Common myeloid progenitor, CD34-positive (primary cell): ENCODE results near the gene STK32B.

Experiments
- CTCF ChIA-PET: fragments of 350-600 bp; sonication (Branson Sonifier 250); formaldehyde crosslinking; loops from one replicate; lab custom pipeline; 2021; ENCODE audit warnings: antibody characterized with exemption; lab: Charles Lee
- POLR2A ChIA-PET: fragments of 350-600 bp; sonication (Branson Sonifier 250); formaldehyde crosslinking; loops from one replicate; lab custom pipeline; 2021; ENCODE audit warnings: antibody characterized with exemption; lab: Charles Lee
- DNase-seq, 3 donors: peaks; one replicate each; pipeline versions ENCODE4 v3.0.0 to v3.0.0-alpha.2; 2013
- H3K27ac ChIP-seq, 2 experiments: 1 replicate in 1 of 2; 2 replicates in 1 of 2; pipeline ENCODE4 v1.7.0; 2013; ENCODE audit warnings: inconsistent platforms in 2 of 2, low read length in 2 of 2, mild to moderate bottlenecking in 2 of 2, low read depth in 1 of 2, moderate library complexity in 1 of 2; ENCODE audit not compliant: severe bottlenecking in 2 of 2, insufficient read depth in 1 of 2, poor library complexity in 1 of 2
- H3K27me3 ChIP-seq, 5 experiments: replicated peaks in 2 of 5; 1 replicate in 3 of 5; 2 replicates in 2 of 5; pipeline versions ENCODE4 v1.6.1 to v1.7.0; 2013; ENCODE audit warnings: low read length in 4 of 5, mild to moderate bottlenecking in 2 of 5, moderate library complexity in 2 of 5, inconsistent platforms in 1 of 5; ENCODE audit not compliant: insufficient read depth in 5 of 5, control insufficient read depth in 4 of 5
- H3K36me3 ChIP-seq, 4 experiments: 1 replicate in 2 of 4; 2 replicates in 2 of 4; pipeline versions ENCODE4 v1.6.1 to v1.7.0; 2013; ENCODE audit warnings: low read length in 3 of 4, control low read depth in 1 of 4, mild to moderate bottlenecking in 1 of 4; ENCODE audit not compliant: control insufficient read depth in 4 of 4, insufficient read depth in 4 of 4
- H3K4me1 ChIP-seq, 4 experiments: 1 replicate in 3 of 4; 2 replicates in 1 of 4; pipeline versions ENCODE4 v1.6.1 to v1.7.1; 2013; ENCODE audit warnings: low read length in 3 of 4, mild to moderate bottlenecking in 3 of 4, control low read depth in 1 of 4, inconsistent platforms in 1 of 4, moderate library complexity in 1 of 4; ENCODE audit not compliant: control insufficient read depth in 4 of 4, insufficient read depth in 4 of 4; ENCODE audit errors: control extremely low read depth in 1 of 4
- H3K4me3 ChIP-seq, 7 experiments: 1 replicate in 4 of 7; 2 replicates in 3 of 7; pipeline versions ENCODE4 v1.5.1 to v1.7.0; 2013; ENCODE audit warnings: mild to moderate bottlenecking in 7 of 7, low read length in 6 of 7, moderate library complexity in 6 of 7, inconsistent platforms in 2 of 7, low read depth in 2 of 7, control low read depth in 1 of 7; ENCODE audit not compliant: insufficient read depth in 4 of 7, control insufficient read depth in 1 of 7; ENCODE audit errors: extremely low read depth in 1 of 7
- H3K9me3 ChIP-seq, 5 experiments: 1 replicate in 4 of 5; 2 replicates in 1 of 5; pipeline versions ENCODE4 v1.6.1 to v1.7.1; 2013; ENCODE audit warnings: low read length in 4 of 5, mild to moderate bottlenecking in 2 of 5, inconsistent platforms in 1 of 5, low read depth in 1 of 5, moderate library complexity in 1 of 5; ENCODE audit not compliant: control insufficient read depth in 4 of 5, insufficient read depth in 2 of 5; ENCODE audit errors: control extremely low read depth in 1 of 5
- WGBS: methylation state at CpG from one replicate; pipeline ENCODE4 v1.1.5; 2013; ENCODE audit not compliant: insufficient coverage; 5-methylcytosine and 5-hydroxymethylcytosine counted together

STK32B gene

DNA sequence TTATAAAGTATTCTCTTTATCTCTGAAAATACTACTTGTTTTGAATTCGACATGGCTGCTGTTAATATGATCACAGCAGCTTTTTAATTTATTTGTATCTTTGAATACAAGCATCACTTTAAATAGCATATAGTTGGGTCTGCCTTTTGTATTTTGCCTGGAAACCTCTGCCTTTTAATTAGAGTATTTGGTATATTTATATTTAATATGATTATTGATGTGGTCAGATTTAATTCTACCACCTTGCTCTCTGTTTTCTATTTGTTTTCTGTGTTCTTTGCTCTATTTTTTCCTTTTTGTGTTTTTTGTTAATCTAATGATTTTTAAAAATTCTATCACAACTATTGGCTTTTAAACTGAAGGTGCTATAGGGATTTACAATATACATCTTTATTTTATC, 21.7 kb downstream of the STK32B start:
- Histone ChIP-seq H3K9me3 (peaks cover 3 to 28% (median 7%) of the 10 kb centered on the region in 5 experiments), H3K27ac (no peak overlapping the region), H3K36me3 (peaks cover 0 to 2% (median 0%) of the 10 kb centered on the region in 4 experiments), H3K4me1 (no peaks in the 10 kb centered on the region), H3K4me3 (no peak overlapping the region), H3K27me3 (no peaks in the 10 kb centered on the region)
- POLR2A ChIA-PET, result no interaction called here
- CTCF ChIA-PET, result no interaction called here
- WGBS, result no CpG with 5 or more reads among the region's 1 CpG
- no peak for DNase-seq

DNA sequence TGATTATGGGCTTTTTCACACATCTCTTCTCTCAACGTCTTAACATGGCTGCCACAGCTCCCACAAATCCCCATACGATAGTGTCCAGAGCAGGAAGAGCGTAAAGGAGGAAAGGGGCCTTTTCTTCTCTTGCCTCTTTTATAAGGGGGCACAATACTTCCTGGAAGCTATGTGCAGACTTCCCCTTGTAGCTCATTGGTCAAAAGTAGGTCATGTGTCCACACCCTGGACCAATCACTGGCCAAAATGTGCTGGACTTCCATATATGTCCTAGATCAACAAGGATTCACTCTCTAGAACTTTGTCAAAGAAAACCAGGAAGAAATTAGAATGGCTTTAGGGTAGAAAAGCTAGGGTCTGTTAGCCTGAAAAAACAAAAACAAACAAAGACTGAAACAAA, 26.7 kb downstream of the STK32B start:
- Histone ChIP-seq H3K4me3 (no peak overlapping the region), H3K27ac (no peak overlapping the region), H3K9me3 (peaks cover 2 to 42% (median 5%) of the 10 kb centered on the region in 5 experiments), H3K4me1 (no peaks in the 10 kb centered on the region), H3K36me3 (peaks cover 0 to 2% (median 0%) of the 10 kb centered on the region in 4 experiments), H3K27me3 (no peaks in the 10 kb centered on the region)
- 100% methylated on average over 1 of the region's 3 CpGs for WGBS
- ChIA-PET CTCF (interaction anchor here (1.5 kb wide), 1 partner anchor 25 kb away, joined by 3 read pairs; no protein-coding TSS in a partner anchor), POLR2A (no interaction called here)
- DNase-seq, result no peak

DNA sequence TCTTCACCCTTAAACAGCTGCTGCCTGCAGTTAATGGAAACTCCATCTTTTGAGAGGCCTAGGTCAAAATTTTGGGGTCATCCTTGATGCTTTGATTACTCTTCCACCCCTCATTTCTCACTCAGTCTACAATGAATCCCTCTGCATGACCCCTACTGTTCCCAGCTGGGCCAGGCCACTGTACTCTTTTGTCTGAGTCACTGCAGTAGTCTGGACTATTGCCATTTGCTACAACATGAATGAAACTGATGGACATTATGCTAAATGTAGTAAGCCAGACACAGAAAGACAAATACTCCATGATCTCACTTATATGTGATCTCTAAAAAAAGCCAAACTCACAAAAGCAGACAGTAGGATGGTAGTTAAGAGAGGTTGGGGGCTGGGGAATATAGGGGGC, 28.3 kb downstream of the STK32B start:
- POLR2A ChIA-PET, result no interaction called here
- CTCF ChIA-PET, result no interaction called here
- H3K4me1 ChIP-seq, result no peaks in the 10 kb centered on the region
- peaks cover 0 to 2% (median 0%) of the 10 kb centered on the region in 4 experiments for H3K36me3 ChIP-seq
- no peak overlapping the region for H3K27ac ChIP-seq
- no peak overlapping the region for H3K4me3 ChIP-seq
- peaks cover 2 to 49% (median 6%) of the 10 kb centered on the region in 5 experiments for H3K9me3 ChIP-seq
- H3K27me3 ChIP-seq, result no peaks in the 10 kb centered on the region
- no peak for DNase-seq

DNA sequence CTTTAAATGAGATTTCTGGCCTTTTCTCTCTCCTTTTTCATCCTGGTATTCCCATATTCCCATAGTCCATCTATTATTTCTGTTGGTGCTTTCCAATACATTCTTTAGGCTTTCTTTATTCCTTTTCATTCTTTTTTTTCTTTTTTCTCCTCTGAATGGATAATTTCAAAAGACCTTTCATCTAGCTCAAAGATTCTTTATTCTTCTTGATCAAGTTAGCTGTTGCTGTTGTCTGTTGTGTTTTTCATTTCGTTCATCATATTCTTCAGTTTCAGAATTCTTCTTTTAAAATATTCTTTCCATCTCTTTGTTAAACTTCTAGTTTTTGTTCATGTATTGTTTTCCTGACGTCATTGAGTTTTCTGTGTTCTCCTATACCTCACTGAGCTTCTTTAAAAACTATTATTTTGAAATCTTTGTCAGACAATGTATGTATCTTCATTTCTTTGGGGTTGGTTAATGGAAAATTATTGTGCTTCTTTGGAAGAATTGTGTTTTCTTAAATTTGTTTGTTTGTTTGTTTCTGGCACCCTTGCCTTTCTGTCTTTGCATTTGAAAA, 30.2 kb downstream of the STK32B start:
- no peak overlapping the region for H3K27ac ChIP-seq
- no peaks in the 10 kb centered on the region for H3K4me1 ChIP-seq
- POLR2A ChIA-PET, result interaction anchor here (0.6 kb wide), 1 partner anchor 313 kb away, joined by 5 read pairs; no protein-coding TSS in a partner anchor
- CTCF ChIA-PET, result no interaction called here
- H3K36me3 ChIP-seq, result peaks cover 0 to 2% (median 0%) of the 10 kb centered on the region in 4 experiments
- H3K4me3 ChIP-seq, result no peak overlapping the region
- H3K27me3 ChIP-seq, result no peaks in the 10 kb centered on the region
- DNase-seq, result peak in 2 of 3 donors; percentile 6 to 17
- H3K9me3 ChIP-seq, result peaks cover 5 to 61% (median 11%) of the 10 kb centered on the region in 5 experiments
- WGBS, result no CpG with 5 or more reads among the region's 2 CpGs

DNA sequence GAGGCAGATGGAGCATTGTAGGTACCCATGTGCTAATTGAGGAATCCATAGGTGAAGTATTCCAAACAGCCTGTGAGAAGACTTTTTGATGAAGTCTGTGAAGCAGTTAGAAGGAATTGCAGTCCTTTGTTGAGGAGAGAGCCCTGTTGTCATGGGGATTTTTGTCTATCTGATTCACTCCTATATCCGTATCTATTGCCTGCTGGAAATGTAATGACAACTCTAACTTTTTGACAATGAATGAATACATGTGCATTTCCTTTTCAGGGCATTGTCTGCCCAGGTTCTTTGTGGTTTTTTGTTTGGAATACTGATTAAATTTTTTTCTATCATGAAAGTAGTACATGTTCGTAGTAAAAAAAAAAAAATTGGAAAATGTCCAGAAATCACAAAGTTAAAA, 31.1 kb downstream of the STK32B start:
- Histone ChIP-seq H3K36me3 (peaks cover 0 to 2% (median 0%) of the 10 kb centered on the region in 4 experiments), H3K4me3 (no peak overlapping the region), H3K4me1 (no peaks in the 10 kb centered on the region), H3K27ac (no peak overlapping the region), H3K27me3 (no peaks in the 10 kb centered on the region), H3K9me3 (peaks cover 5 to 62% (median 11%) of the 10 kb centered on the region in 5 experiments)
- POLR2A ChIA-PET, result no interaction called here
- CTCF ChIA-PET, result no interaction called here
- WGBS, result no CpG with 5 or more reads among the region's 2 CpGs
- DNase-seq, result no peak

DNA sequence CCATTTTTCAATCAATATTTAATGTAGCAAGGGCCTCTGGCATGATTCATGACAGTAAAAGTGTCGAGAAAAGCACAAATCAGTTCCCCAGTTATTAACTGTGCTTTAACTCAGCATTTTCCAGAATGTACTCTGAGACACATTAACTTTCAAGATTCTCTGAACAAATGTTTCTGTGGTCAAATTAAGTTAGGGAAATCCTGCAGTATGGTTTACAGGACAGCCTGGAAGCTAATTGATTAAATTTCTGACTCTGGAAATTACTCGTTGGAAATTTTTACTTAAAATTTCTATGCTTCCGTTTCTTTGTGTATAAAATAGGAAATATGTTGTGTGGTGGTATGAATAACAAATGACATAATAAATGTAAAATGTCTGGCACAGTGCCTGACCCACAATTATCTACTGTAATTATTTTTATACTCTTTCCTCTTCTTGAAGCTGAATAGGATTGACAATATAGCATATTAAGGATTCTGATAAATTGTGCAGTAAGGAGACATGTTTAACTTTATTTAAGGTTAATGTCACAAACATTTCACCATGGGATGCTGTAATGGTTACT, 33.7 kb downstream of the STK32B start:
- WGBS, result 100% methylated on average over 1 of the region's 3 CpGs
- H3K27ac ChIP-seq, result no peak overlapping the region
- peaks cover 0 to 2% (median 0%) of the 10 kb centered on the region in 4 experiments for H3K36me3 ChIP-seq
- no peaks in the 10 kb centered on the region for H3K4me1 ChIP-seq
- ChIA-PET CTCF (interaction anchor here (1.5 kb wide), 1 partner anchor 10 kb away, joined by 4 read pairs; no protein-coding TSS in a partner anchor), POLR2A (no interaction called here)
- H3K27me3 ChIP-seq, result no peaks in the 10 kb centered on the region
- H3K9me3 ChIP-seq, result peaks cover 5 to 65% (median 14%) of the 10 kb centered on the region in 5 experiments
- H3K4me3 ChIP-seq, result no peak overlapping the region
- no peak for DNase-seq

DNA sequence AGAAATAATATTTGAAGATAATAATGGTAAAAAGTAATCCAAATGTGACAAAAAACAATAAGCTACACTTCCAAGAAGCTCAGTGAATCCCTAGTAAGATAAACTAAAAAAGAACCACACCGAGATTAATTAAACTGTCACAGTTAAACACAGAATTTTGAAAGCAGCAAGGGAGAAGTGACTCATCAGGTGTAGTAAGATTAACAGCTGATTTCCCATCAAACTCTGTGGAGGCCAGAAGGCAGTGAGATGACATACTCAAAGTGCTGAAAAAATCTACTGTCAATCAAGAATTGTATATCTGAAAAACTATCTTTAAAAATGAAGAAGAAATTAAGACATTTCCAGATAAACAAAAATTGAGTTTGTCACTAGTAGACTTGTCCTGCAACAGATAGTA, 35.3 kb downstream of the STK32B start:
- peaks cover 0 to 2% (median 0%) of the 10 kb centered on the region in 4 experiments for H3K36me3 ChIP-seq
- H3K4me3 ChIP-seq, result no peak overlapping the region
- DNase-seq, result peak in 2 of 3 donors; percentile 2 to 9
- no peaks in the 10 kb centered on the region for H3K4me1 ChIP-seq
- H3K27me3 ChIP-seq, result no peaks in the 10 kb centered on the region
- no peak overlapping the region for H3K27ac ChIP-seq
- WGBS, result no CpG with 5 or more reads among the region's 1 CpG
- CTCF ChIA-PET, result no interaction called here
- peaks cover 3 to 56% (median 12%) of the 10 kb centered on the region in 5 experiments for H3K9me3 ChIP-seq
- POLR2A ChIA-PET, result no interaction called here
